HuH-7 (cell line): ENCODE data around the gene SFI1.
"Not testable (repeated sequence)": the region's sequence is repeated elsewhere in the genome, so short reads cannot be mapped to it uniquely, and the experiment has no call there.

Experiments used
- DNase-seq: peaks from one replicate; pipeline ENCODE4 v3.0.0; 2011; ENCODE audit warnings: low spot score

Gene SFI1

GRCh38 chr22:31493355-31493754 lies 3.0 kb upstream of the SFI1 start:
- DNase-seq: not testable (repeated sequence)

GRCh38 chr22:31495343-31495742 lies 993 bp upstream of the SFI1 start:
- no peak for DNase-seq

- DNase-seq: no peak
Observed at GRCh38 chr22:31496735-31497146, 405 bp downstream of the SFI1 start.

- DNase-seq: no peak
Observed at GRCh38 chr22:31497148-31497938, 1.0 kb downstream of the SFI1 start.

GRCh38 chr22:31501738-31502137 lies 5.4 kb downstream of the SFI1 start:
- no peak for DNase-seq

GRCh38 chr22:31503211-31503964 lies 7.1 kb downstream of the SFI1 start:
- no peak for DNase-seq

- no peak for DNase-seq
Observed at GRCh38 chr22:31504282-31504681, 7.9 kb downstream of the SFI1 start.

- DNase-seq: not testable (repeated sequence)
Observed at GRCh38 chr22:31507517-31507916, 11.2 kb downstream of the SFI1 start.

GRCh38 chr22:31508536-31508935 lies 12.2 kb downstream of the SFI1 start:
- no peak for DNase-seq

GRCh38 chr22:31509061-31509762 lies 12.9 kb downstream of the SFI1 start:
- no peak for DNase-seq

GRCh38 chr22:31520051-31520450 lies 23.7 kb downstream of the SFI1 start:
- DNase-seq: no peak

GRCh38 chr22:31524132-31524531 lies 27.8 kb downstream of the SFI1 start:
- not testable (repeated sequence) for DNase-seq

- no peak for DNase-seq
Observed at GRCh38 chr22:31526270-31526669, 29.9 kb downstream of the SFI1 start.

GRCh38 chr22:31530823-31531195 lies 34.5 kb downstream of the SFI1 start:
- DNase-seq: no peak

GRCh38 chr22:31532060-31532459 lies 35.7 kb downstream of the SFI1 start:
- no peak for DNase-seq

- DNase-seq: no peak
Observed at GRCh38 chr22:31533374-31533773, 37.0 kb downstream of the SFI1 start.

- no peak for DNase-seq
Observed at GRCh38 chr22:31537019-31537535, 40.7 kb downstream of the SFI1 start.

- DNase-seq: no peak
Observed at GRCh38 chr22:31538815-31539214, 42.5 kb downstream of the SFI1 start.

GRCh38 chr22:31540166-31540565 lies 43.8 kb downstream of the SFI1 start:
- DNase-seq: not testable (repeated sequence)

- no peak for DNase-seq
Observed at GRCh38 chr22:31540966-31541365, 44.6 kb downstream of the SFI1 start.

GRCh38 chr22:31544481-31545480 lies 48.4 kb downstream of the SFI1 start:
- no peak for DNase-seq
